Pancreas (tissue), 10 donors: ENCODE data around the gene AP3B1. TPM values are rescaled to one million over a fixed set of nuclear protein-coding genes. Genes with fewer than 3 reads are reported as not detected.
"Not testable (repeated sequence)": the region's sequence is repeated elsewhere in the genome, so short reads cannot be mapped to it uniquely, and the experiment has no call there.

ENCODE experiments used
- ATAC-seq, 4 donors: fragments of 200-7000 bp; cut with Tn5 transposase; one replicate each; pipeline versions ENCODE4 v1.8.0 to v1.9.1; 2020; ENCODE audit warnings: mild to moderate bottlenecking in 4 of 4, moderate library complexity in 4 of 4
- DNase-seq, 6 donors: peaks; one replicate each; pipeline ENCODE4 v3.0.0-alpha.2; 2020
- FAIRE-seq: peaks from 2 replicates; lab custom pipeline; 2012; peaks lifted over from hg19 to GRCh38; lab: Jason Lieb, UNC
- H3K27ac ChIP-seq, 4 donors: fragments of 200-600 bp; sonication (generic); 1 replicate in 3 of 4; 2 replicates in 1 of 4; pipeline versions ENCODE4 v1.5.0 to v1.8.0; 2020
- H3K27me3 ChIP-seq, 4 donors: fragments of 200-600 bp; one replicate each; pipeline ENCODE4 v1.8.0; 2021
- H3K36me3 ChIP-seq, 3 donors: fragments of 200-600 bp; sonication (generic) in 1 of 3; one replicate each; pipeline versions ENCODE4 v1.5.0 to v1.8.0; 2020 to 2021
- H3K4me1 ChIP-seq, 3 donors: fragments of 200-600 bp; one replicate each; pipeline ENCODE4 v1.8.0; 2021
- H3K4me3 ChIP-seq, 4 donors: fragments of 200-600 bp; sonication (generic) in 2 of 4; one replicate each; pipeline versions ENCODE4 v1.5.0 to v1.8.0; 2020 to 2021
- H3K9me3 ChIP-seq, 4 donors: fragments of 200-600 bp; one replicate each; pipeline ENCODE4 v1.8.0; 2021
- WGBS, 2 donors: extraction: QIAGEN DNeasy Blood & Tissue Kit; methylation state at CpG; one replicate each; pipeline ENCODE4 v1.1.7; 2013; 5-methylcytosine and 5-hydroxymethylcytosine counted together
- intact Hi-C, 3 donors: fragments of 100-400 bp; cut with DNase I; formaldehyde crosslinking; loops; one replicate each; pipeline versions ENCODE4 v1.11.1 to v1.14.2; 2022
- polyA plus RNA-seq, 2 donors: library from polyadenylated mRNA; stranded (reverse); fragments of 200-250 nt; gene quantifications; one replicate each; pipeline ENCODE4 v1.2.3, GENCODE V29; 2013
- total RNA-seq, 6 donors: library from RNA; stranded (reverse); fragmentation: NEBNext Ultra II Directional in 4 of 6; extraction: Animal tissue kit (Norgen Biotek cat#: 25700) in 4 of 6; gene quantifications; one replicate each; pipeline versions ENCODE4 v1.2.1 to v1.2.4, GENCODE V29; 2021 to 2023
- TF ChIP-seq, protein P1 (sequence below), 4 donors: fragments of 200-600 bp; sonication (generic) in 3 of 4; IDR thresholded peaks; one replicate each; pipeline versions ENCODE4 v1.5.0 to v1.8.0; 2021; ENCODE audit warnings: antibody characterized with exemption in 4 of 4
- donor health status: healthy with polysubstance abuse.
- donor health status: DM: no; HTN: no; CAD: no; lungs with moderate emphysema.
- donor health status: DM: no; HTN: no; CAD: no.
- donor health status: control.
- donor health status: control.
- donor health status: Bipolar disorder and iron deficiency.
- donor health status: DM: yes; HTN: yes; CAD: no.
- donor health status: DM: no; HTN: no; CAD: no.
- donor health status: DM: no; HTN: no; CAD: no.
- donor health status: DM: yes; HTN: yes; CAD: no.

AP3B1 gene
- total and polyA plus RNA-seq, 8 donors: 11.9 to 26.0 (median 18.2) TPM

- Histone ChIP-seq H3K4me1 (no peaks in the 10 kb centered on the region), H3K9me3 (no peaks in the 10 kb centered on the region), H3K4me3 (no peak overlapping the region), H3K36me3 (peaks cover 0 to 6% (median 0%) of the 10 kb centered on the region in 3 donors), H3K27me3 (no peaks in the 10 kb centered on the region), H3K27ac (no peak overlapping the region)
- no peak for ATAC-seq
- FAIRE-seq: no peak
- WGBS, 2 donors: 95 to 96% methylated on average over 3 of the region's 3 CpGs
- intact Hi-C loops: no loop called here
- DNase-seq: no peak
- TF ChIP-seq, protein P1, sequence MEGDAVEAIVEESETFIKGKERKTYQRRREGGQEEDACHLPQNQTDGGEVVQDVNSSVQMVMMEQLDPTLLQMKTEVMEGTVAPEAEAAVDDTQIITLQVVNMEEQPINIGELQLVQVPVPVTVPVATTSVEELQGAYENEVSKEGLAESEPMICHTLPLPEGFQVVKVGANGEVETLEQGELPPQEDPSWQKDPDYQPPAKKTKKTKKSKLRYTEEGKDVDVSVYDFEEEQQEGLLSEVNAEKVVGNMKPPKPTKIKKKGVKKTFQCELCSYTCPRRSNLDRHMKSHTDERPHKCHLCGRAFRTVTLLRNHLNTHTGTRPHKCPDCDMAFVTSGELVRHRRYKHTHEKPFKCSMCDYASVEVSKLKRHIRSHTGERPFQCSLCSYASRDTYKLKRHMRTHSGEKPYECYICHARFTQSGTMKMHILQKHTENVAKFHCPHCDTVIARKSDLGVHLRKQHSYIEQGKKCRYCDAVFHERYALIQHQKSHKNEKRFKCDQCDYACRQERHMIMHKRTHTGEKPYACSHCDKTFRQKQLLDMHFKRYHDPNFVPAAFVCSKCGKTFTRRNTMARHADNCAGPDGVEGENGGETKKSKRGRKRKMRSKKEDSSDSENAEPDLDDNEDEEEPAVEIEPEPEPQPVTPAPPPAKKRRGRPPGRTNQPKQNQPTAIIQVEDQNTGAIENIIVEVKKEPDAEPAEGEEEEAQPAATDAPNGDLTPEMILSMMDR (IDR thresholded peaks at IDR 0.05): no peak
These were observed 111.7 kb downstream of the AP3B1 start for GRCh38 chr5:78182838-78183237.

GRCh38 chr5:78178356-78178755 is 116.1 kb downstream of the AP3B1 start:
- Histone ChIP-seq H3K36me3 (peaks cover 0 to 14% (median 14%) of the 10 kb centered on the region in 3 donors), H3K9me3 (no peaks in the 10 kb centered on the region), H3K4me1 (no peaks in the 10 kb centered on the region), H3K4me3 (no peak overlapping the region), H3K27me3 (no peaks in the 10 kb centered on the region), H3K27ac (no peak overlapping the region)
- ATAC-seq (no peak), FAIRE-seq (no peak), DNase-seq (no peak)
- TF ChIP-seq, protein P1 (IDR thresholded peaks at IDR 0.05): no peak
- intact Hi-C loops: no loop called here
- WGBS, 2 donors: 98 to 99% methylated on average over 5 of the region's 5 CpGs

- H3K4me3 ChIP-seq, H3K4me1 ChIP-seq, H3K9me3 ChIP-seq, intact Hi-C loops, DNase-seq, FAIRE-seq, H3K27me3 ChIP-seq, ATAC-seq, H3K27ac ChIP-seq: not testable (repeated sequence)
- peaks cover 0 to 16% (median 8%) of the 10 kb centered on the region in 3 donors for H3K36me3 ChIP-seq
- WGBS, 2 donors: 94 to 100% methylated on average over 1 of the region's 1 CpG
These were observed 124.2 kb downstream of the AP3B1 start for GRCh38 chr5:78170335-78170734.

GRCh38 chr5:78162253-78162862 is 132.1 kb downstream of the AP3B1 start:
- 89 to 96% methylated on average over 3 of the region's 3 CpGs for WGBS, 2 donors
- Histone ChIP-seq H3K27me3 (no peaks in the 10 kb centered on the region), H3K4me1 (no peaks in the 10 kb centered on the region), H3K9me3 (no peaks in the 10 kb centered on the region), H3K27ac (no peak overlapping the region), H3K4me3 (no peak overlapping the region), H3K36me3 (no peaks in the 10 kb centered on the region)
- intact Hi-C loops: no loop called here
- ATAC-seq: peak in 2 of 4 donors; percentile 28 to 43
- TF ChIP-seq, protein P1 (IDR thresholded peaks at IDR 0.05): peak in 1 of 4 donors; percentile 22
- no peak for DNase-seq
- FAIRE-seq: no peak

DNA sequence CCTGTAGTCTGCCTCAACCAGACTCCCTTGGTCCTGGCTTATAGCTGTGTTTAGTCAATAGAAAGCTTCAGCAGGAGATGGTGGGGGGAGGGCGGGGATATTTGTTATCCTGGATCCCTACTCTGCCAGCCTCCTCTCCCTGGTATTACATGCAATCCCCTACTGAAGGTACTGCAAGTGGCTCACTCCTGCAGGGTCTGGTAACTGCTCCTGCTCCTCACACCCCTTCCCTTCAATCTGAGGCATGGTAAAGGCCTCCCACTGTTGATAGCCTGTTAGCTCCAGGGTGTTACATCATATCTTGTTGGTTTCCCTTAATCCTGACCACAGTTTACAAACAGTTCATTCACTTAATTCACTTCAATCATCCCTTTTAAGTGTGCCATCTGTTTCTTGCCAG is 137.5 kb downstream of the AP3B1 start:
- DNase-seq (no peak), ATAC-seq (no peak), FAIRE-seq (no peak)
- H3K36me3 ChIP-seq: peaks cover 0 to 19% (median 0%) of the 10 kb centered on the region in 3 donors
- no peaks in the 10 kb centered on the region for H3K9me3 ChIP-seq
- 93 to 100% methylated on average over 1 of the region's 1 CpG for WGBS, 2 donors
- no peak overlapping the region for H3K27ac ChIP-seq
- intact Hi-C loops: no loop called here
- no peaks in the 10 kb centered on the region for H3K27me3 ChIP-seq
- TF ChIP-seq, protein P1 (IDR thresholded peaks at IDR 0.05): no peak
- H3K4me1 ChIP-seq: no peaks in the 10 kb centered on the region
- H3K4me3 ChIP-seq: no peak overlapping the region
